Measurements from ENCODE around the gene GALNT18. TPM values are rescaled to one million over a fixed set of nuclear protein-coding genes. Genes with fewer than 3 reads are reported as not detected.

Gene GALNT18
- total RNA-seq, 1 donor from 2014 or later = 39.8 TPM

GRCh38 chr11:11468954-11469353 is 152.9 kb downstream of the GALNT18 start:
- H3K4me1 Mint-ChIP-seq (ENCODE audit: unreplicated experiment) = peaks cover 44% of the 10 kb centered on the region
- DNase-seq (ENCODE audit: extremely low spot score, unreplicated experiment) = no peak
- H3K27ac Mint-ChIP-seq (ENCODE audit: unreplicated experiment) = peak overlapping the region; percentile 56
- peaks cover 8% of the 10 kb centered on the region for H3K36me3 Mint-ChIP-seq (ENCODE audit: unreplicated experiment)
- no peaks in the 10 kb centered on the region for H3K27me3 Mint-ChIP-seq (ENCODE audit: unreplicated experiment)
- no peak for TF ChIP-seq CTCF (IDR thresholded peaks at IDR 0.05)
- H3K9me3 Mint-ChIP-seq (ENCODE audit: unreplicated experiment) = no peaks in the 10 kb centered on the region
- no peak overlapping the region for H3K4me3 Mint-ChIP-seq (ENCODE audit: unreplicated experiment)

- Mint-ChIP-seq H3K9me3 (ENCODE audit: unreplicated experiment) (no peaks in the 10 kb centered on the region), H3K4me3 (ENCODE audit: unreplicated experiment) (no peak overlapping the region), H3K36me3 (ENCODE audit: unreplicated experiment) (peaks cover 7% of the 10 kb centered on the region), H3K27ac (ENCODE audit: unreplicated experiment) (no peak overlapping the region), H3K4me1 (ENCODE audit: unreplicated experiment) (peaks cover 59% of the 10 kb centered on the region), H3K27me3 (ENCODE audit: unreplicated experiment) (no peaks in the 10 kb centered on the region)
- no peak for DNase-seq (ENCODE audit: extremely low spot score, unreplicated experiment)
- TF ChIP-seq CTCF (IDR thresholded peaks at IDR 0.05) = no peak
These were observed 154.5 kb downstream of the GALNT18 start for GRCh38 chr11:11467312-11467711.

- peaks cover 6% of the 10 kb centered on the region for H3K36me3 Mint-ChIP-seq (ENCODE audit: unreplicated experiment)
- no peak for TF ChIP-seq CTCF (IDR thresholded peaks at IDR 0.05)
- H3K27me3 Mint-ChIP-seq (ENCODE audit: unreplicated experiment) = no peaks in the 10 kb centered on the region
- H3K9me3 Mint-ChIP-seq (ENCODE audit: unreplicated experiment) = no peaks in the 10 kb centered on the region
- H3K27ac Mint-ChIP-seq (ENCODE audit: unreplicated experiment) = peak overlapping the region; percentile 91
- H3K4me3 Mint-ChIP-seq (ENCODE audit: unreplicated experiment) = no peak overlapping the region
- no peak for DNase-seq (ENCODE audit: extremely low spot score, unreplicated experiment)
- H3K4me1 Mint-ChIP-seq (ENCODE audit: unreplicated experiment) = peaks cover 78% of the 10 kb centered on the region
These were observed 157.2 kb downstream of the GALNT18 start for GRCh38 chr11:11464555-11464954.

- TF ChIP-seq CTCF (IDR thresholded peaks at IDR 0.05) = no peak
- no peaks in the 10 kb centered on the region for H3K27me3 Mint-ChIP-seq (ENCODE audit: unreplicated experiment)
- H3K9me3 Mint-ChIP-seq (ENCODE audit: unreplicated experiment) = no peaks in the 10 kb centered on the region
- peaks cover 6% of the 10 kb centered on the region for H3K36me3 Mint-ChIP-seq (ENCODE audit: unreplicated experiment)
- H3K27ac Mint-ChIP-seq (ENCODE audit: unreplicated experiment) = peak overlapping the region; percentile 91
- peak; percentile 93 for DNase-seq (ENCODE audit: extremely low spot score, unreplicated experiment)
- H3K4me3 Mint-ChIP-seq (ENCODE audit: unreplicated experiment) = no peak overlapping the region
- H3K4me1 Mint-ChIP-seq (ENCODE audit: unreplicated experiment) = peaks cover 67% of the 10 kb centered on the region
These were observed 158.4 kb downstream of the GALNT18 start for GRCh38 chr11:11463405-11463804.

GRCh38 chr11:11461473-11461872 is 160.3 kb downstream of the GALNT18 start:
- no peaks in the 10 kb centered on the region for H3K9me3 Mint-ChIP-seq (ENCODE audit: unreplicated experiment)
- H3K27ac Mint-ChIP-seq (ENCODE audit: unreplicated experiment) = peak overlapping the region; percentile 62
- DNase-seq (ENCODE audit: extremely low spot score, unreplicated experiment) = no peak
- no peak overlapping the region for H3K4me3 Mint-ChIP-seq (ENCODE audit: unreplicated experiment)
- no peak for TF ChIP-seq CTCF (IDR thresholded peaks at IDR 0.05)
- peaks cover 58% of the 10 kb centered on the region for H3K4me1 Mint-ChIP-seq (ENCODE audit: unreplicated experiment)
- H3K27me3 Mint-ChIP-seq (ENCODE audit: unreplicated experiment) = no peaks in the 10 kb centered on the region
- H3K36me3 Mint-ChIP-seq (ENCODE audit: unreplicated experiment) = peaks cover 3% of the 10 kb centered on the region
